Measurements from ENCODE around the gene UBAP1.
"Not testable (repeated sequence)": the region's sequence is repeated elsewhere in the genome, so short reads cannot be mapped to it uniquely, and the experiment has no call there.

Gene UBAP1

DNA sequence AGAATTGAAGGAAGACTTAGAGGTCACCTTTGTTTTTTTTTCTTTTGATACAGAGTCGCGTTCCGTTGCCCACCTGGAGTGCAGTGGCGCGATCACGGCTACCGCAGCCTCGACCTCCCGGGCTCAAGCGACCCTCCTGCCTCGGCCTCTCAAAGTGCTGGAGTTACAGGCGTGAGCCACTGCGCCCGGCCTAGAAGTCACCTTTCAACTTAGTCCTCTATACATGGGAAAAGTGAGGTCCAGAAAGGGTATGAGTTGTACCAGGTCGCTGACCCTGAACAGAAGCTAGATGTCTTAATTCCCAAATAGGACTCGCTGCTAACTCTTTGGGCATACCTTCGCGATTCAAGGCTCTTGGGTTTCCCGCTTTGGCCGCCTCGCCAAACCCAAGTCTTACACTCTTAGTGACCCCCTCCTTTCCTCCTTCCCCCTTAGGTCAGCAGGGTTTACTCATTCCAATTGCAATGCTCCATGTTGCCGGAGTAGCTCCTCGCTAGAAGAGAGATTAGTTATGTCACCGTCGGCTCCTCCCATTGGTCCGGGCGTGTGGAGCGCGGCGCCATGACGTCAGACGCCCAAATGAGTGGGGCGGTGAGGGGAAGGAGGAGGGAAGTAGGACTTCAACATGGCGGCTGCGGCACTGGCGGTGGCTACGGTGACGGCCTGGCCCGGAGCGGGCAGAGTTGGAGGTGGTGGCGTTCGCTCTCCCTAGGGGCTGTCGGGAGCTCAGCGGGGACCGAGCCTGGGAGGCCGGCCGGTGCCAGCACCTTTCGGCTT, at the start of gene UBAP1:
Gene UBAP1 (plus strand): TSS at position 608 of the 777 bp plus-strand sequence. CDS start 41,872 bp downstream, outside the sequence.
- DNase-seq, result peak; percentile 96 to 97

- no peak for DNase-seq
Measured at GRCh38 chr9:34131571-34131970, 47.3 kb upstream of the UBAP1 start.

DNA sequence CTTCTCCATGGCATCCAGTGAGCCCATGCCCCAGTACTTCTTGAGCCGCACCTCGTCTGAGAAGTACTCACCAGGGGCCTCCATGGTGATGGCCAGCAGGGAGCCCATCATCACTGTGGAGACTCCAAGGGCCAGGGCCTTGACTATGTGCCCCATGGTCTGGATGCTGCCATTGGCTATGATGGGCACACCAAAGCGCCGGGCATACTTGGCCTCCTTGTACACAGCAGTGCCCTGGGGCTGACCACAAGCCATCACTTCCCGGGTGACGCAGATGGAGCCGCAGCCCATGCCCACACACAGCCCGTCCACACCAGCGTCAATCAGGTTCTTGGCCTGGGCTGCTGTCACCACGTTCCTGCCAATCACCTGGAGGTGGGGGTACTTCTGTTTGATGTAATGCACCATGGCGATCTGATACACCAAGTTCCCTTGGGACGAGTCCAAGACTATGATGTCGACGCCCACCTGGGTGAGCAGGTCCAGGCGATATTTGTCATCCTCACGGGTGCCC, 45.4 kb upstream of the UBAP1 start:
- DNase-seq, result no peak

DNA sequence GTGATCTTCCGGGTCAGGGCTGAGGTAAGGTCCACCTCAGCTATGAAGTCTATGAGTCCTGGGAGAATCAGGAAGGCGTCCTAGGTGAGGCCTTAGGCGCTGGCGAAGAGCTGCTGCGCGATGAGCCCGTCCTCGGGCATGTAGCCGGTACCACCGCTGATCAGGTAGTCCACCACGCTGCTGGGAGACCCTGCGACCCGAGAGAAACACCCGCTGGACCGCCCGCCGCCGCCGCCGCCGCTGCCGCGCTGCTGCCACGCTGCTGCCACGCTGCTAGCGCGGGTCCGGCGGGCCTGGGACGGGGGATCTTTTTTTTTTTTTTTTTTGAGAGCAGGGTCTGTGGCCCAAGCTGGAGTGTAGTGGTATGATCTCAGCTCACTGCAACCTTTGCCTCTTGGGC, 44.3 kb upstream of the UBAP1 start:
- no peak for DNase-seq

- not testable (repeated sequence) for DNase-seq
Measured at GRCh38 chr9:34138644-34139043, 40.2 kb upstream of the UBAP1 start.

GRCh38 chr9:34139477-34140146, 39.2 kb upstream of the UBAP1 start:
- DNase-seq, result peak; percentile 76 to 80

DNA sequence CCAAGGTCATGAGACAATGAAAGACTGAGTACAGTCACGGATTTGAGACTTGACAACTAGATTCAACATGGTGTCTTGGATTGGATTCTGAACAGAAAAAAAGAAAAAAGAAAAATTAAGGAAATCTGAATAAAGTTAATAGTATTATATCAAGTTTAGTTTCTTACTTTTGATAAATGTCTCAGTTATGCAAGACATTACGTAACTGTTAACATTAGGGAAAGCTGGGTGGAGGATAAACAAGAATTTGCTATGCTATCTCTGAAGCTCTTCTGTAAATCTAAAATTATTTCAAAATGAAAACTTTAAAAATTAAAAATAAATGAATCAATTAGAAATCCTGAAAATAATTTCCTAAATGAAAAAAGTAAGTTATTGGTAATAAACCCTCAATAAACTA, 38.0 kb upstream of the UBAP1 start:
- DNase-seq, result no peak

GRCh38 chr9:34143116-34143515, 35.7 kb upstream of the UBAP1 start:
- DNase-seq, result peak; percentile 42 to 57

DNA sequence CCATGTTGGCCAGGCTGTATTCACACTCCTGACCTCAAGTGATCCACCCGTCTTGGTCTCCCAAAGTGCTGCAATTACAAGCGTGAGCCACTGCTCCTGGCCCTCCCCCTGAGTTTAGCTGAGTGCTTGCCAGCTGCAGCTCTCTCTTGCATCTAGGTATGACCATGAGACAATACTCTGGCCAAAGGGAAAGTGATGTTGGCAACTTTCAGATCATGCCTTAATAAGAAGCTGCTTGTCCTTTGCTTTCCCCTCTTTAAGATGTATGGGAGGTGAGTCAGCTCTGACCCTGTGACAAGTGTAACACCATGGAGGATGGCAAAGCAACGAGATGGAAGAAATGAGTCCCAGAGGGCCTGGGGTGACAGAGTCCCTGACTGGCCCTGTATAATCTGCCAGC, 33.7 kb upstream of the UBAP1 start:
- no peak for DNase-seq

DNA sequence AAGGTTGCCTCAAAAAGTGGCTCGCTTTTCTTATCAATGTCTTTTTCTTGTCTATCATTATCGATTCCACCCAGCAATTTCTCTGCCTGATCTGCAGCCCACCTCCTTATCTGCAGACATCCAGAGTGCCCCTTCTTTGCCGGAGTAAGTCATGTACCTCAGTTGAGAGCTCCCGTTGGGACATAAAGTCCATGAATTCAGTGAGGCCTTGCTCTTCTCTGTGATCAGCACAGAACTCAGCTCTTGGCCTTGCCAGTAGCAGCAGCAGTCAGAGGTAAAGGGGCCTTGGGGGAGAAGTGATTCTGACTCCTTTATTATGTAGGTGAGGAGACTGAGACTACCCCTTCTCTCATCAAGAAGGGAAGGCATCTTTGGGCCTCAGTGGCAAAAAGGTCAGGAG, 27.4 kb upstream of the UBAP1 start:
- no peak for DNase-seq

DNA sequence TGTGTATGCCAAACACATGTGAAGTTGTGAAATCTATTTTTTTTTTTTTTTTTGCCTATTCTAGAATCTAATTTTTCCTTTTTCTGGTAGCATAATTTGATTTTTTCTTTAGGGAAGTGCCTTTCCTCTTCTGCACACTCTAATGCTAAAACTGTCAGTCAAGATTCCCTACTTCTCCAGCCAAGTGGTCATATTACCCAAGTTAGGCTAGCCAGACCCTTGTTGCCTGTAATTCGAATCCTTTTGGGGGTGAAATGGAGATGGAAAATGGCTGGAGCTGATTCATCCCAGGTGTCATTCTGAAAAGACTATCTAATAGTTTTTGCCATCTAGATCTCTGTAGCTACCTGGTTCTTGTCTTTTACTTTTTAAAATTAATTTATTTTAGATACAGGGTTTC, 24.8 kb upstream of the UBAP1 start:
- DNase-seq, result no peak

DNA sequence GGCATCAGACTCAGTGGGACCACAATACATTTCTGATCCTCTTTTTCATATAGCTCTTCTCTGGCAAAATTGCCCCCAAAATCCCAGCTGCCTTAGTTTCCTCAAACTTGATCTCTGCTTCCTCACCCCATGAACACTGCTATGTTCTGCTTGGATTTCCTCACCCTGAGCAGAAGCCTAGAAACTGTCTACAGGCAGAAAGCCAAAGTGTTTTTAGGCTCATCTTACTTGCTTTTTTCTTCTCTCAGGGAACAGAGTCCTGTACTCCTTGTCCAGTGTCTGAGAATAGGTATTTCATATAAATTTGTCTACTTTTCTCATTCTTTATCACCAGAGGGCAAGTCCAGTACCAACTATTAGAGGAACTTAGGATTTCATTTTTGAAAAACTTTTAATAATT, 21.5 kb upstream of the UBAP1 start:
- DNase-seq, result no peak

DNA sequence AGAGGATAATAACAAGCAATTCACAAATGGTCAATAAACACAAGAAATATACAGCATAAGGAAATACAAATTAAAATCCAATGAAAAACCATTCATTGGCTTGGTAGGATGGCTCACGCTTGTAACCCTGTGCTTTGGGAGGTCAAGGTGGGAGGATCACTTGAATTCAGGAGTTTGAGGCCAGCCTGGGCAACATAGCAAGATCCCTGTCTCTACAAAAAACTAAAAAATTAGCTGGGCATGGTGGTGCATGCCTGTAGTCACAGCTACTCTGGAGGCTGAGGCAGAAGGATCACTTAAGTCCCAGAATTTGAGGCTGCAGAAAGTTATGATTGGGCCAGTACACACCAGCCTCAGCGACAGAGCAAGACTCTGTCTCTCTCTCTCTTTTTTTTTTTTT, 20.9 kb upstream of the UBAP1 start:
- no peak for DNase-seq

- no peak for DNase-seq
Measured at GRCh38 chr9:34158362-34158869, 20.4 kb upstream of the UBAP1 start.

DNA sequence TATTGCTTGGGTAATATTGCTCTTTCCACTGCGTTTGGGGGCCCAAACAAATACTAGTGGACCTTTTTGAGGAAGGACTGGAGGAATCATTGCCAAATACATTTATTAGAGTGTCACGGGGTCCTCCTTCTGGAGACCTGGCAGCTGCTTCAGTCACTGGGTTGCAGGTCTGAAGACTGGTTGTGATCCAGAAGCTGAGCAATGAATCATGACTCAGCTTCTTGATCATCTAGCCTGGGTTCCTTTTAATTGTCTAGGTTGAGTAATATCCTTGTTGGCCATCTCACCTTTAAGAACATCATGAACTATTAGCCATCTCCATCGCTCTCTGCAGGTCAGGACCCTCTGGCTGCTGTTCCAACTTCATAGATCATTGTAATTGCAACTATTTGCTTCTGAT, 15.4 kb upstream of the UBAP1 start:
- peak in 1 of 2 experiments; percentile 38 for DNase-seq

- DNase-seq, result no peak
Measured at GRCh38 chr9:34169125-34169524, 9.7 kb upstream of the UBAP1 start.

GRCh38 chr9:34170237-34170991, 8.4 kb upstream of the UBAP1 start:
- DNase-seq, result no peak

GRCh38 chr9:34171753-34172535, 6.9 kb upstream of the UBAP1 start:
- peak; percentile 95 to 98 for DNase-seq

- no peak for DNase-seq
Measured at GRCh38 chr9:34176089-34176488, 2.8 kb upstream of the UBAP1 start.

- no peak for DNase-seq
Measured at GRCh38 chr9:34177593-34178435, 1.0 kb upstream of the UBAP1 start.

All from AML-193 (cell line).